ENCODE measurements around the gene LRRC8D. TPM values are rescaled to one million over a fixed set of nuclear protein-coding genes. Genes with fewer than 3 reads are reported as not detected.

LRRC8D gene
- total RNA-seq, 3 donors from 2014 or later = 9.2 to 22.8 (median 11.7) TPM

- no peaks in the 10 kb centered on the region for H3K27me3 ChIP-seq
- peak overlapping the region; percentile 78 to 99 (median 87) for H3K4me3 ChIP-seq
- TF ChIP-seq POLR2AphosphoS5 (IDR thresholded peaks at IDR 0.05) (no peak), CTCF (IDR thresholded peaks at IDR 0.05) (no peak), POLR2A (IDR thresholded peaks at IDR 0.05) (no peak)
- no peak for DNase-seq (ENCODE audit: low spot score in 2 of 2)
- H3K9me3 ChIP-seq = no peaks in the 10 kb centered on the region
- no peaks in the 10 kb centered on the region for H3K4me1 ChIP-seq
- H3K36me3 ChIP-seq = no peaks in the 10 kb centered on the region
- intact Hi-C loops (cut with DNase I; ENCODE audit: low total_unique reads) = no loop called here
- peak overlapping the region; percentile 84 to 91 for H3K27ac ChIP-seq
Measured at GRCh38 chr1:89822109-89822962, 1.5 kb downstream of the LRRC8D start.

GRCh38 chr1:89822999-89823628, 2.3 kb downstream of the LRRC8D start:
- H3K4me3 ChIP-seq = no peak overlapping the region
- intact Hi-C loops (cut with DNase I; ENCODE audit: low total_unique reads) = no loop called here

DNA sequence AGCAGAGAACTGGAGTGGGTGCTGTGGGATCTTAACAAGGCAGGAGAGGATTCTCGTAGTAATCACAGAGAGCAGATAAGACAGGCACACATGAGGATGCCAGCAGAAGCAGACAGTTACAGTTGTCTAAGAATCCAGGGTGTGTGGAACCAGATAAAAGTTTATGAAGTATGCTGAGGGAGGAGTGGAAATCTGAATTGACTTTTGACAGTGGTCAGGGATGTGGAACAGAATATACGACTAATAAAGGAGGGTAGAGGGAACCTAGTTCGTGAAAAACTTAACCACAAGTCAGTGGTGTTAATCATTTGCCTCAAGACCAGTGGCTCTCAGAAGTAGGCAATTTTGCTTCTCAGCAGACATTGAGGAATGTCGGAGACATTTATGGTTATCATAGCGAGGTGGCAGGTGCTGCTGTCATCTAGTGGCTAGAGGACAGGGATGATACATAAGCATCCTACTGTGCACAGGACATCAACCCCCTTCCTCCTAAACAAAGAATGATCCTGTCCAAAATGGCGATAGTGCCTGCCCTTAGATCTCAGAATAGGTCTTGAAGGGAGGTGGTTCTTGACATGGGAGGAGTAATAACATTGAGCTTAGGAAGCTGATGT, 3.0 kb downstream of the LRRC8D start:
- Histone ChIP-seq H3K27ac (no peak overlapping the region), H3K4me3 (no peak overlapping the region), H3K4me1 (no peaks in the 10 kb centered on the region), H3K27me3 (no peaks in the 10 kb centered on the region), H3K9me3 (no peaks in the 10 kb centered on the region), H3K36me3 (no peaks in the 10 kb centered on the region)
- no peak for DNase-seq (ENCODE audit: low spot score in 2 of 2)
- intact Hi-C loops (cut with DNase I; ENCODE audit: low total_unique reads) = no loop called here
- TF ChIP-seq CTCF (IDR thresholded peaks at IDR 0.05) (no peak), POLR2A (IDR thresholded peaks at IDR 0.05) (no peak), POLR2AphosphoS5 (IDR thresholded peaks at IDR 0.05) (no peak)

More at GRCh38 chr1:89822999-89823628, 2.3 kb downstream of the LRRC8D start:
- H3K27me3 ChIP-seq = no peaks in the 10 kb centered on the region
- H3K36me3 ChIP-seq = no peaks in the 10 kb centered on the region
- no peaks in the 10 kb centered on the region for H3K9me3 ChIP-seq
- H3K4me1 ChIP-seq = no peaks in the 10 kb centered on the region
- no peak overlapping the region for H3K27ac ChIP-seq
- TF ChIP-seq CTCF (IDR thresholded peaks at IDR 0.05) = no peak
- TF ChIP-seq POLR2A (IDR thresholded peaks at IDR 0.05) = no peak
- TF ChIP-seq POLR2AphosphoS5 (IDR thresholded peaks at IDR 0.05) = no peak
- DNase-seq (ENCODE audit: low spot score in 2 of 2) = no peak

GRCh38 chr1:89826594-89826993, 5.8 kb downstream of the LRRC8D start:
- no peaks in the 10 kb centered on the region for H3K27me3 ChIP-seq
- intact Hi-C loops (cut with DNase I; ENCODE audit: low total_unique reads) = no loop called here
- no peak overlapping the region for H3K4me3 ChIP-seq
- no peak for TF ChIP-seq POLR2AphosphoS5 (IDR thresholded peaks at IDR 0.05)
- no peak for TF ChIP-seq POLR2A (IDR thresholded peaks at IDR 0.05)
- no peak for TF ChIP-seq CTCF (IDR thresholded peaks at IDR 0.05)
- no peak overlapping the region for H3K27ac ChIP-seq
- no peak for DNase-seq (ENCODE audit: low spot score in 2 of 2)
- no peaks in the 10 kb centered on the region for H3K9me3 ChIP-seq
- H3K36me3 ChIP-seq = no peaks in the 10 kb centered on the region
- no peaks in the 10 kb centered on the region for H3K4me1 ChIP-seq

DNA sequence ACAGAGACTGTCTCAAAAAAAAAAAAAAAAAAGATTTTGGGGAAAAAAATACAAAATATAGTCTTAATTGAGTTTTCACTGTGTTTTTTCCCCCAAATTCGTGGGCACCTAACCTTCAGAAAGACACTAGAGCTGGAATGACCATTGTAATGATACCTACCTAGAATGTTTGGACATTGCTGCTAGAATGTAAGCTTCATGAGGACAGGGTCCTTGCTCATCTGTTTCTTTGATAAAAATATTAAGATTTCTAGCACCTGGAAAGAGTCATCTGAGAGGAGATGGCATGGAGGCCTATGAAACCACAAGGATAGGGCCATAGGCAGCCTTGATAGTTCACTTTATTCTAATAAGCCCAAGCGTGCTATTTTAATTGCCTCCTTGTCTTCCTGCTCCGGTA, 6.5 kb downstream of the LRRC8D start:
- Histone ChIP-seq H3K27ac (no peak overlapping the region), H3K4me3 (no peak overlapping the region), H3K4me1 (peaks cover 0 to 2% of the 10 kb centered on the region in 2 donors), H3K27me3 (no peaks in the 10 kb centered on the region), H3K9me3 (no peaks in the 10 kb centered on the region), H3K36me3 (no peaks in the 10 kb centered on the region)
- TF ChIP-seq POLR2AphosphoS5 (IDR thresholded peaks at IDR 0.05) (no peak), CTCF (IDR thresholded peaks at IDR 0.05) (no peak), POLR2A (IDR thresholded peaks at IDR 0.05) (no peak)
- no peak for DNase-seq (ENCODE audit: low spot score in 2 of 2)
- intact Hi-C loops (cut with DNase I; ENCODE audit: low total_unique reads) = no loop called here

All from breast epithelium (tissue), 4 donors.